ENCODE measurements around the gene GOLGA7B.

The GOLGA7B gene

GRCh38 chr10:97818572-97818971 lies 31.1 kb upstream of the GOLGA7B start:
- H3K36me3 ChIP-seq (ENCODE audit: control insufficient read depth, insufficient read depth, low read length): no peaks in the 10 kb centered on the region
- H3K9me3 ChIP-seq (ENCODE audit: control insufficient read depth, insufficient read depth, low read length): no peaks in the 10 kb centered on the region
- H3K4me1 ChIP-seq (ENCODE audit: control insufficient read depth, insufficient read depth, low read length): peaks cover 11% of the 10 kb centered on the region
- H3K4me3 ChIP-seq (ENCODE audit: low read depth, low read length): no peak overlapping the region
- H3K9ac ChIP-seq (ENCODE audit: low read depth, low read length): no peak overlapping the region
- H3K27ac ChIP-seq (ENCODE audit: low read depth, low read length): no peak overlapping the region
- H3K27me3 ChIP-seq (ENCODE audit: control insufficient read depth, insufficient read depth, low read length): no peaks in the 10 kb centered on the region

- no peak overlapping the region for H3K27ac ChIP-seq (ENCODE audit: low read depth, low read length)
- no peak overlapping the region for H3K4me3 ChIP-seq (ENCODE audit: low read depth, low read length)
- H3K9me3 ChIP-seq (ENCODE audit: control insufficient read depth, insufficient read depth, low read length): no peaks in the 10 kb centered on the region
- H3K27me3 ChIP-seq (ENCODE audit: control insufficient read depth, insufficient read depth, low read length): no peaks in the 10 kb centered on the region
- no peaks in the 10 kb centered on the region for H3K36me3 ChIP-seq (ENCODE audit: control insufficient read depth, insufficient read depth, low read length)
- H3K4me1 ChIP-seq (ENCODE audit: control insufficient read depth, insufficient read depth, low read length): peaks cover 11% of the 10 kb centered on the region
- no peak overlapping the region for H3K9ac ChIP-seq (ENCODE audit: low read depth, low read length)
These were observed 29.4 kb upstream of the GOLGA7B start for GRCh38 chr10:97820096-97820704.

- Histone ChIP-seq H3K9ac (ENCODE audit: low read depth, low read length) (no peak overlapping the region), H3K27ac (ENCODE audit: low read depth, low read length) (no peak overlapping the region), H3K4me3 (ENCODE audit: low read depth, low read length) (no peak overlapping the region), H3K4me1 (ENCODE audit: control insufficient read depth, insufficient read depth, low read length) (peaks cover 11% of the 10 kb centered on the region), H3K27me3 (ENCODE audit: control insufficient read depth, insufficient read depth, low read length) (no peaks in the 10 kb centered on the region), H3K36me3 (ENCODE audit: control insufficient read depth, insufficient read depth, low read length) (no peaks in the 10 kb centered on the region), H3K9me3 (ENCODE audit: control insufficient read depth, insufficient read depth, low read length) (no peaks in the 10 kb centered on the region)
These were observed 28.2 kb upstream of the GOLGA7B start for GRCh38 chr10:97821308-97822038.

- H3K4me3 ChIP-seq (ENCODE audit: low read depth, low read length): no peak overlapping the region
- H3K9ac ChIP-seq (ENCODE audit: low read depth, low read length): no peak overlapping the region
- peak overlapping the region; percentile 28 for H3K27ac ChIP-seq (ENCODE audit: low read depth, low read length)
- no peaks in the 10 kb centered on the region for H3K9me3 ChIP-seq (ENCODE audit: control insufficient read depth, insufficient read depth, low read length)
- no peaks in the 10 kb centered on the region for H3K27me3 ChIP-seq (ENCODE audit: control insufficient read depth, insufficient read depth, low read length)
- no peaks in the 10 kb centered on the region for H3K36me3 ChIP-seq (ENCODE audit: control insufficient read depth, insufficient read depth, low read length)
- H3K4me1 ChIP-seq (ENCODE audit: control insufficient read depth, insufficient read depth, low read length): peaks cover 11% of the 10 kb centered on the region
These were observed 27.4 kb upstream of the GOLGA7B start for GRCh38 chr10:97822261-97822687.

- Histone ChIP-seq H3K9ac (ENCODE audit: low read depth, low read length) (no peak overlapping the region), H3K9me3 (ENCODE audit: control insufficient read depth, insufficient read depth, low read length) (no peaks in the 10 kb centered on the region), H3K27me3 (ENCODE audit: control insufficient read depth, insufficient read depth, low read length) (no peaks in the 10 kb centered on the region), H3K4me3 (ENCODE audit: low read depth, low read length) (no peak overlapping the region), H3K27ac (ENCODE audit: low read depth, low read length) (no peak overlapping the region), H3K4me1 (ENCODE audit: control insufficient read depth, insufficient read depth, low read length) (peaks cover 11% of the 10 kb centered on the region), H3K36me3 (ENCODE audit: control insufficient read depth, insufficient read depth, low read length) (no peaks in the 10 kb centered on the region)
These were observed 25.9 kb upstream of the GOLGA7B start for GRCh38 chr10:97823734-97824133.

GRCh38 chr10:97825020-97825760 lies 24.5 kb upstream of the GOLGA7B start:
- Histone ChIP-seq H3K27me3 (ENCODE audit: control insufficient read depth, insufficient read depth, low read length) (no peaks in the 10 kb centered on the region), H3K4me1 (ENCODE audit: control insufficient read depth, insufficient read depth, low read length) (peaks cover 11% of the 10 kb centered on the region), H3K4me3 (ENCODE audit: low read depth, low read length) (no peak overlapping the region), H3K9ac (ENCODE audit: low read depth, low read length) (no peak overlapping the region), H3K36me3 (ENCODE audit: control insufficient read depth, insufficient read depth, low read length) (no peaks in the 10 kb centered on the region), H3K27ac (ENCODE audit: low read depth, low read length) (no peak overlapping the region), H3K9me3 (ENCODE audit: control insufficient read depth, insufficient read depth, low read length) (no peaks in the 10 kb centered on the region)

- Histone ChIP-seq H3K36me3 (ENCODE audit: control insufficient read depth, insufficient read depth, low read length) (no peaks in the 10 kb centered on the region), H3K27me3 (ENCODE audit: control insufficient read depth, insufficient read depth, low read length) (no peaks in the 10 kb centered on the region)
These were observed 22.8 kb upstream of the GOLGA7B start for GRCh38 chr10:97826892-97827291.

GRCh38 chr10:97827702-97828291 lies 21.8 kb upstream of the GOLGA7B start:
- no peak overlapping the region for H3K27ac ChIP-seq (ENCODE audit: low read depth, low read length)
- H3K9ac ChIP-seq (ENCODE audit: low read depth, low read length): no peak overlapping the region
- no peaks in the 10 kb centered on the region for H3K4me1 ChIP-seq (ENCODE audit: control insufficient read depth, insufficient read depth, low read length)
- H3K36me3 ChIP-seq (ENCODE audit: control insufficient read depth, insufficient read depth, low read length): no peaks in the 10 kb centered on the region
- H3K4me3 ChIP-seq (ENCODE audit: low read depth, low read length): no peak overlapping the region
- H3K9me3 ChIP-seq (ENCODE audit: control insufficient read depth, insufficient read depth, low read length): no peaks in the 10 kb centered on the region
- H3K27me3 ChIP-seq (ENCODE audit: control insufficient read depth, insufficient read depth, low read length): no peaks in the 10 kb centered on the region

More at GRCh38 chr10:97826892-97827291, 22.8 kb upstream of the GOLGA7B start:
- Histone ChIP-seq H3K9ac (ENCODE audit: low read depth, low read length) (no peak overlapping the region), H3K9me3 (ENCODE audit: control insufficient read depth, insufficient read depth, low read length) (no peaks in the 10 kb centered on the region), H3K4me1 (ENCODE audit: control insufficient read depth, insufficient read depth, low read length) (peaks cover 3% of the 10 kb centered on the region; the same call in 1 of the 2 replicates), H3K4me3 (ENCODE audit: low read depth, low read length) (no peak overlapping the region), H3K27ac (ENCODE audit: low read depth, low read length) (no peak overlapping the region)

- H3K4me1 ChIP-seq (ENCODE audit: control insufficient read depth, insufficient read depth, low read length): no peaks in the 10 kb centered on the region
- no peak overlapping the region for H3K4me3 ChIP-seq (ENCODE audit: low read depth, low read length)
- H3K9ac ChIP-seq (ENCODE audit: low read depth, low read length): no peak overlapping the region
- no peaks in the 10 kb centered on the region for H3K9me3 ChIP-seq (ENCODE audit: control insufficient read depth, insufficient read depth, low read length)
- no peak overlapping the region for H3K27ac ChIP-seq (ENCODE audit: low read depth, low read length)
- H3K27me3 ChIP-seq (ENCODE audit: control insufficient read depth, insufficient read depth, low read length): no peaks in the 10 kb centered on the region
- no peaks in the 10 kb centered on the region for H3K36me3 ChIP-seq (ENCODE audit: control insufficient read depth, insufficient read depth, low read length)
These were observed 20.9 kb upstream of the GOLGA7B start for GRCh38 chr10:97828721-97829120.

- H3K9ac ChIP-seq (ENCODE audit: low read depth, low read length): no peak overlapping the region
- no peaks in the 10 kb centered on the region for H3K36me3 ChIP-seq (ENCODE audit: control insufficient read depth, insufficient read depth, low read length)
- no peaks in the 10 kb centered on the region for H3K4me1 ChIP-seq (ENCODE audit: control insufficient read depth, insufficient read depth, low read length)
- no peaks in the 10 kb centered on the region for H3K9me3 ChIP-seq (ENCODE audit: control insufficient read depth, insufficient read depth, low read length)
- no peak overlapping the region for H3K27ac ChIP-seq (ENCODE audit: low read depth, low read length)
- H3K27me3 ChIP-seq (ENCODE audit: control insufficient read depth, insufficient read depth, low read length): no peaks in the 10 kb centered on the region
- H3K4me3 ChIP-seq (ENCODE audit: low read depth, low read length): no peak overlapping the region
These were observed 19.6 kb upstream of the GOLGA7B start for GRCh38 chr10:97830064-97830463.

- no peak overlapping the region for H3K9ac ChIP-seq (ENCODE audit: low read depth, low read length)
- no peak overlapping the region for H3K4me3 ChIP-seq (ENCODE audit: low read depth, low read length)
- H3K27me3 ChIP-seq (ENCODE audit: control insufficient read depth, insufficient read depth, low read length): no peaks in the 10 kb centered on the region
- no peaks in the 10 kb centered on the region for H3K9me3 ChIP-seq (ENCODE audit: control insufficient read depth, insufficient read depth, low read length)
- no peaks in the 10 kb centered on the region for H3K4me1 ChIP-seq (ENCODE audit: control insufficient read depth, insufficient read depth, low read length)
- no peaks in the 10 kb centered on the region for H3K36me3 ChIP-seq (ENCODE audit: control insufficient read depth, insufficient read depth, low read length)
- no peak overlapping the region for H3K27ac ChIP-seq (ENCODE audit: low read depth, low read length)
These were observed 18.4 kb upstream of the GOLGA7B start for GRCh38 chr10:97831259-97831658.
